SK-N-SH (cell line): ENCODE results near the gene IL15RA. TPM values are rescaled to one million over a fixed set of nuclear protein-coding genes. Genes with fewer than 3 reads are reported as not detected.

ENCODE experiments used
- CTCF ChIA-PET: fragments of 300-600, 350-600 bp; formaldehyde crosslinking; extraction: SDS; loops from one replicate; lab custom pipeline; 2021; lab: Yijun Ruan, JAX
- POLR2A ChIA-PET: fragments of 350-600 bp; sonication (Branson Sonifier 250); formaldehyde crosslinking; extraction: SDS; loops from one replicate; lab custom pipeline; 2020; ENCODE audit warnings: antibody characterized with exemption, inconsistent platforms; lab: Yijun Ruan, JAX
- DNase-seq: peaks from one replicate; pipeline ENCODE4 v3.0.0; 2012
- H2AFZ ChIP-seq: fragments of 200-600 bp; sonication (generic); 2 replicates; pipeline ENCODE4 v1.8.1; 2016; ENCODE audit warnings: antibody characterized with exemption, mild to moderate bottlenecking, low read depth
- H3F3A ChIP-seq: fragments of 200-600 bp; sonication (generic); replicated peaks from 2 replicates; pipeline ENCODE3; 2016; ENCODE audit warnings: antibody characterized with exemption, mild to moderate bottlenecking; ENCODE audit not compliant: insufficient read depth
- H3K27ac ChIP-seq, 2 experiments: fragments of 200-500 bp in 1 of 2; fragments of 200-600 bp in 1 of 2; sonication (Bioruptor generic) in 1 of 2; sonication (generic), shearing (Covaris generic) in 1 of 2; 2 replicates each; pipeline versions ENCODE4 v1.5.1 to v1.6.1; 2014 to 2016; ENCODE audit warnings: low read depth in 2 of 2, inconsistent platforms in 1 of 2, low read length in 1 of 2, mild to moderate bottlenecking in 1 of 2, mixed read lengths in 1 of 2
- H3K27me3 ChIP-seq: fragments of 200-600 bp; sonication (generic), shearing (Covaris generic); 2 replicates; pipeline ENCODE4 v1.6.1; 2016; ENCODE audit warnings: mixed run types; ENCODE audit not compliant: insufficient read depth
- H3K36me3 ChIP-seq, 2 experiments: fragments of 200-500 bp in 1 of 2; fragments of 200-600 bp in 1 of 2; sonication (Bioruptor generic) in 1 of 2; sonication (generic) in 1 of 2; replicated peaks in 1 of 2; 2 replicates each; pipeline versions ENCODE3 to v1.5.1; 2014 to 2016; ENCODE audit warnings: low read length in 1 of 2, mild to moderate bottlenecking in 1 of 2; ENCODE audit not compliant: insufficient read depth in 2 of 2, control insufficient read depth in 1 of 2
- H3K4me1 ChIP-seq, 2 experiments: fragments of 200-500 bp in 1 of 2; fragments of 200-600 bp in 1 of 2; sonication (Bioruptor generic) in 1 of 2; sonication (generic), shearing (Covaris generic) in 1 of 2; 2 replicates each; pipeline versions ENCODE4 v1.5.1 to v1.6.1; 2014 to 2016; ENCODE audit warnings: low read depth in 1 of 2, low read length in 1 of 2, mixed run types in 1 of 2; ENCODE audit not compliant: insufficient read depth in 2 of 2, control insufficient read depth in 1 of 2
- H3K4me2 ChIP-seq: fragments of 200-600 bp; sonication (generic), shearing (Covaris generic); 2 replicates; pipeline ENCODE4 v1.6.1; 2017; ENCODE audit warnings: mixed run types
- H3K4me3 ChIP-seq, 2 experiments: fragments of 200-500 bp in 1 of 2; fragments of 200-600 bp in 1 of 2; sonication (Bioruptor generic) in 1 of 2; sonication (generic), shearing (Covaris generic) in 1 of 2; 2 replicates each; pipeline versions ENCODE4 v1.5.1 to v1.8.1; 2014 to 2016; ENCODE audit warnings: low read depth in 2 of 2, inconsistent platforms in 1 of 2, low read length in 1 of 2, mild to moderate bottlenecking in 1 of 2, mixed read lengths in 1 of 2, moderate library complexity in 1 of 2
- H3K79me2 ChIP-seq: fragments of 200-600 bp; sonication (generic); 2 replicates; pipeline ENCODE4 v1.8.1; 2017; ENCODE audit warnings: mild to moderate bottlenecking; ENCODE audit not compliant: insufficient read depth
- H3K9ac ChIP-seq: fragments of 200-600 bp; sonication (generic); 2 replicates; pipeline ENCODE4 v1.6.1; 2017; ENCODE audit warnings: mixed run types
- H3K9me2 ChIP-seq: fragments of 200-600 bp; sonication (generic); 2 replicates; pipeline ENCODE4 v1.6.1; 2017; ENCODE audit warnings: mixed run types
- H3K9me3 ChIP-seq: fragments of 200-600 bp; sonication (generic); 2 replicates; pipeline ENCODE4 v1.6.1; 2017; ENCODE audit warnings: mixed run types, mild to moderate bottlenecking, moderate library complexity
- H4K20me1 ChIP-seq: fragments of 200-600 bp; sonication (generic); 2 replicates; pipeline ENCODE4 v1.6.1; 2017; ENCODE audit warnings: mild to moderate bottlenecking, mixed run types; ENCODE audit not compliant: insufficient read depth
- ELF1 ChIP-seq: IDR thresholded peaks from 2 replicates; pipeline ENCODE4 v1.4.0; 2012
- MEF2A ChIP-seq: IDR thresholded peaks from 2 replicates; pipeline ENCODE4 v1.4.0; 2012; ENCODE audit warnings: low read depth, borderline replicate concordance
- RCOR1 ChIP-seq: fragments of 150-350 bp; IDR thresholded peaks from 2 replicates; pipeline ENCODE4 v1.6.1; 2017; ENCODE audit warnings: antibody characterized with exemption, low read length
- REST ChIP-seq: IDR thresholded peaks from 2 replicates; pipeline ENCODE4 v1.6.1; 2012; ENCODE audit warnings: mild to moderate bottlenecking, low read depth, low read length, moderate library complexity
- TAF1 ChIP-seq: IDR thresholded peaks from 2 replicates; pipeline ENCODE4 v1.6.1; 2012; ENCODE audit warnings: low read depth, mild to moderate bottlenecking, low read length, moderate library complexity, borderline replicate concordance
- WGBS: methylation state at CpG from one replicate; pipeline ENCODE4 v1.1.6; 2017; ENCODE audit warnings: low lambda C conversion rate; 5-methylcytosine and 5-hydroxymethylcytosine counted together
- polyA plus RNA-seq, 3 experiments: library from polyadenylated mRNA; depleted of rRNA; stranded (reverse); fragments of >200 nt; gene quantifications; 2 replicates each; pipeline ENCODE4 v1.2.3, GENCODE V29; 2012
- TF ChIP-seq, protein P1 (sequence below): IDR thresholded peaks from 2 replicates; pipeline ENCODE4; 2012
- TF ChIP-seq, protein P2 (sequence below): fragments of 150-350 bp; IDR thresholded peaks from 2 replicates; pipeline ENCODE4 v1.6.1; 2016; ENCODE audit warnings: mild to moderate bottlenecking, low read depth, low read length

IL15RA gene
- polyA plus RNA-seq, 1 of the 3 experiments (the other 2 are of a cell fraction) = 2.1 TPM

GRCh38 chr10:5940807-5941218, 36.5 kb downstream of the IL15RA start:
- DNase-seq = no peak
- H3K9me2 ChIP-seq = no peaks in the 10 kb centered on the region
- H3K9me3 ChIP-seq = no peaks in the 10 kb centered on the region
- peaks cover 1 to 25% of the 10 kb centered on the region in 2 experiments for H3K36me3 ChIP-seq
- CTCF ChIA-PET = interaction anchor here (1.8 kb wide), 1 partner anchor 12 kb away, joined by 5 read pairs; no protein-coding TSS in a partner anchor
- no peaks in the 10 kb centered on the region for H4K20me1 ChIP-seq
- no peaks in the 10 kb centered on the region for H3K79me2 ChIP-seq
- H2AFZ ChIP-seq = no peak overlapping the region
- no peaks in the 10 kb centered on the region for H3K27me3 ChIP-seq
- no peak overlapping the region for H3K4me2 ChIP-seq
- no peak overlapping the region for H3K27ac ChIP-seq
- peaks cover 0 to 19% of the 10 kb centered on the region in 2 experiments; a peak in 2 of 4 replicates for H3K4me1 ChIP-seq
- POLR2A ChIA-PET = no interaction called here
- peaks cover 19% of the 10 kb centered on the region for H3F3A ChIP-seq
- no peak overlapping the region for H3K9ac ChIP-seq
- no peak overlapping the region for H3K4me3 ChIP-seq
- 76% methylated on average over 6 of the region's 6 CpGs for WGBS
- TF ChIP-seq MEF2A (no peak), TAF1 (no peak), REST (no peak)
- TF ChIP-seq, protein P1, sequence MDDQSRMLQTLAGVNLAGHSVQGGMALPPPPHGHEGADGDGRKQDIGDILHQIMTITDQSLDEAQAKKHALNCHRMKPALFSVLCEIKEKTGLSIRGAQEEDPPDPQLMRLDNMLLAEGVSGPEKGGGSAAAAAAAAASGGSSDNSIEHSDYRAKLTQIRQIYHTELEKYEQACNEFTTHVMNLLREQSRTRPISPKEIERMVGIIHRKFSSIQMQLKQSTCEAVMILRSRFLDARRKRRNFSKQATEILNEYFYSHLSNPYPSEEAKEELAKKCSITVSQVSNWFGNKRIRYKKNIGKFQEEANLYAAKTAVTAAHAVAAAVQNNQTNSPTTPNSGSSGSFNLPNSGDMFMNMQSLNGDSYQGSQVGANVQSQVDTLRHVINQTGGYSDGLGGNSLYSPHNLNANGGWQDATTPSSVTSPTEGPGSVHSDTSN = no peak

- CTCF ChIA-PET = no interaction called here
- DNase-seq = no peak
- no peak for TF ChIP-seq RCOR1
- no peak for TF ChIP-seq ELF1
- TF ChIP-seq TAF1 = no peak
- TF ChIP-seq, protein P2, sequence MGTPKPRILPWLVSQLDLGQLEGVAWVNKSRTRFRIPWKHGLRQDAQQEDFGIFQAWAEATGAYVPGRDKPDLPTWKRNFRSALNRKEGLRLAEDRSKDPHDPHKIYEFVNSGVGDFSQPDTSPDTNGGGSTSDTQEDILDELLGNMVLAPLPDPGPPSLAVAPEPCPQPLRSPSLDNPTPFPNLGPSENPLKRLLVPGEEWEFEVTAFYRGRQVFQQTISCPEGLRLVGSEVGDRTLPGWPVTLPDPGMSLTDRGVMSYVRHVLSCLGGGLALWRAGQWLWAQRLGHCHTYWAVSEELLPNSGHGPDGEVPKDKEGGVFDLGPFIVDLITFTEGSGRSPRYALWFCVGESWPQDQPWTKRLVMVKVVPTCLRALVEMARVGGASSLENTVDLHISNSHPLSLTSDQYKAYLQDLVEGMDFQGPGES = no peak
- TF ChIP-seq, all 33 proteins: peak for 0
- 97% methylated on average over 12 of the region's 12 CpGs for WGBS
- no peaks in the 10 kb centered on the region for H4K20me1 ChIP-seq
- no peaks in the 10 kb centered on the region for H3K9me2 ChIP-seq
- POLR2A ChIA-PET = no interaction called here
- H3K4me1 ChIP-seq = no peaks in the 10 kb centered on the region
- no peak overlapping the region for H3K4me3 ChIP-seq
- no peaks in the 10 kb centered on the region for H3K27me3 ChIP-seq
- H3K9me3 ChIP-seq = no peaks in the 10 kb centered on the region
- H3K79me2 ChIP-seq = no peaks in the 10 kb centered on the region
- peaks cover 13 to 34% of the 10 kb centered on the region in 2 experiments for H3K36me3 ChIP-seq
- H3K9ac ChIP-seq = no peak overlapping the region
- H3K27ac ChIP-seq = no peak overlapping the region
- H2AFZ ChIP-seq = no peak overlapping the region
- no peak overlapping the region for H3K4me2 ChIP-seq
- H3F3A ChIP-seq = peaks cover under 1% of the 10 kb centered on the region
These were observed 39.1 kb downstream of the IL15RA start for GRCh38 chr10:5938291-5938690.
